GM18508 (cell line): ENCODE measurements around the gene CACNA1C.

Experiments used
- ATAC-seq: cut with Tn5 transposase; IDR thresholded peaks from one replicate; pipeline ENCODE4 v1.9.1; 2021; ENCODE audit warnings: moderate number of reproducible peaks; ENCODE audit not compliant: insufficient read depth, unreplicated experiment

Gene CACNA1C

DNA sequence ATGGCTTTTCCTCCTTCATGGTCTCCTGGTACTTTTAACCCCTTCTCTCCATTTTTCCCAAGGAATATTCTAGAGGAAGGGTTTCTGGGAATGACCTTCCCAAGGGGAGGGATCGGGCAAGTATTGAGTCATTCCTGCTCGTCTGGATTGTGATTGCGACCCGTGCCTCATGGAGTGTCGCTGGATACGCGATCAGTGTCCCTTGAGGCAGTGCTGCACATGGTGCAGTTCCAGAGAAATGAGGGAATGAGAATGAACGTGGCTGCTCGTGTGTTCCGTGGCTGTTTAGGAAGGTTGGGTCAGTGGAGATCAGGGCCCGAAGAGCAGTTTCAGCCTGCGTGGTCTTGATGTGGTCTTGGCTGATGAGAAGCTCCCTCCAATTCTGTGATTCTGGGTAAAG lies 234.4 kb downstream of the CACNA1C start:
- no peak for ATAC-seq

DNA sequence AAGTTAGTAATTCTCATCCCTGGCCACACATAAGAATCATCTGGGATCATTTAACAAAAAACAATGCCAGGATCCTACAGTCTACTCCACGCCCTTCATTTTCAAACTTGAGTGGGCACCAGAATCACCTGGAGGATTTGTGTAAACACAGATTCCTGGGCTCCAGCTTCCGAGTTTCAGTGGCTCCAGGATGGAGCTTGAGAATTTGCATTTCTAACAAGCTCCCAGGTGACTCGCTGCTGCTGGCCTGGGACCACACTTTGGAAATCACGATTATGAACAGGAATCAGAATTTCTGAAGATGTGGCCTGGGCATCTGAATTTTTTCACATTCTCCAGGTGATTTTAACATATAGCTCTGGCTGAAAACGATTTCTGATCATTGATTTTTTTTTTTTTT lies 234.8 kb downstream of the CACNA1C start:
- ATAC-seq: no peak

- no peak for ATAC-seq
Measured at GRCh38 chr12:2288001-2288400, 235.2 kb downstream of the CACNA1C start.

DNA sequence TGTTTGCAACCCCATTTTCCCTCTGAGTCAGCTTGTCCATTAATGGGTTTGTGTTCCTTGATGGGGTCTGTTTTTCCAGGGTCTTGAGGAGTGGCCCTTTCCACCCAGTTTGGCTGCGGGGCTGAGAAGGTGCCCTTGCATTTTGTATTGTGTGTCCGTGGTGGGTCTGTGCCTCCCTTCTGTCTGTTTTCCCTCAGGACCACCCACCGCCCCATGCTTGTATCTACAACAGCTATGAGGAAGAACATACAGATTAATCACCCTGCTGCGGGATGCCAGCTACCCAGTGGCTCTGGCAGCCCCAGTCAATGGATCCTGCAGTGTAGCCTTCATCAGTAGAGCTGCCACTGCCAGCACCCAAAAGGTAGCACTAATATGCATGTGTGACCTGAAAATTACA lies 235.7 kb downstream of the CACNA1C start:
- no peak for ATAC-seq

- ATAC-seq: no peak
Measured at GRCh38 chr12:2288875-2289274, 236.1 kb downstream of the CACNA1C start.

- no peak for ATAC-seq
Measured at GRCh38 chr12:2289525-2289924, 236.7 kb downstream of the CACNA1C start.

GRCh38 chr12:2290091-2290490 lies 237.3 kb downstream of the CACNA1C start:
- ATAC-seq: no peak

- no peak for ATAC-seq
Measured at GRCh38 chr12:2290516-2291065, 237.8 kb downstream of the CACNA1C start.

GRCh38 chr12:2291182-2291832 lies 238.5 kb downstream of the CACNA1C start:
- ATAC-seq: no peak

- ATAC-seq: no peak
Measured at GRCh38 chr12:2291947-2292346, 239.2 kb downstream of the CACNA1C start.

DNA sequence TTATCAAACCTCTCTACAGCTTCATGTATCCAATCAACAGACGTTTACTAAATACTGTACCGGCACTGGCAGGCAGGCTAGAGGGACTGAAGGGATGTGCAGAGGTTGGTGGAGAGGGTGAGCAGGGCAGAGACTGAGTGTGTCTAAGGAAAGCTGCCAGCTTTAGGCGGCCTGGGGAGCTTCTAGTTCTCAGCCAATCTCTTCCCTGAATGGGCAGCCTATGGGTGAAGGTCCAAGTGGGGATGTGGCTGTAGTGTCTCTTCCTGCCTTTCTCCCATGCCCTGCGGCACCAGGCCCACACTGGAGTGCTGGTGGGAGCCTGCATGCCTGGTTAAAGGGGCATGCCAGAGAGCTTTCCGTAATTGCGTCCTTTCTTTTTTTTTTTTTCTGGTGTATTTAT lies 239.8 kb downstream of the CACNA1C start:
- ATAC-seq: no peak

DNA sequence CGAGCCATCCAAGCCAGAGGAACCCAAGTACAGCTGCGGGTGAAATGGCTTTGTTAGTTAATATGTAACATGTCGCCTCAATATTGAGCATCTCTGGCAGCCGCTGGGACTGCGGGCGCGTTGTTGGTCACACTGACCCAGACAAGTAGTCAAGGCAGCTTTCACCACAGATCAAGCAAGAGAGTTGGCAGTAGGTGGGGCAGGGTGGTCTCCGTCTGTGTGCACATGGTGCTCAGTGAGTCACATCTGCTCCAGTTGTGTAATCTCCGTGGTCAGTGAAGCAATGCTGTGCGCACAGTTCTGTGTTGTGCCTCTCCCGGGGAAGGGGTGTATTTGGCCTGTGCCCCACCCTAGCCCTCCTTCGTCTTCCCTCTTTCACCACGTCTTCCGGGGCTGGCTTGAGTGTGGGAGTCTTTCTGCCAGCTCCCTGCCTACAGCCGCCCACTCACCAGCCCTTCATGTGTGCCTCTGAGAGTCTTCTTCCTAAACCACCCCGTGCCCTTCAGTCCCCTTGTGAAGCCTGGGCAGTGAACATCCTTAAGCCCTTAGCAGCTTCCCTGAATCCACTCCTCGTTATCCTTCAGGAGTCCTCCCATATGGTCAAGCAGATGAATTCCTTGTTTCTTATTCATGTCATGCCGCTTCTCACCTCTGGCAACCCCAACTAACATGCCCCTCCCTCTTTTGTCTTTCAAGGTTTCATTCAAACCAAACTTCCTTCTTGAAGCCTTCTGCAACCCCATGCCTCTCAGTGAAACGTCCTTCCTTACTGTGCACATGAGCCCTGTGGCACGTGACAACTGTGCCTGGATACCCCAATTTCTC lies 242.1 kb downstream of the CACNA1C start:
- ATAC-seq: no peak

DNA sequence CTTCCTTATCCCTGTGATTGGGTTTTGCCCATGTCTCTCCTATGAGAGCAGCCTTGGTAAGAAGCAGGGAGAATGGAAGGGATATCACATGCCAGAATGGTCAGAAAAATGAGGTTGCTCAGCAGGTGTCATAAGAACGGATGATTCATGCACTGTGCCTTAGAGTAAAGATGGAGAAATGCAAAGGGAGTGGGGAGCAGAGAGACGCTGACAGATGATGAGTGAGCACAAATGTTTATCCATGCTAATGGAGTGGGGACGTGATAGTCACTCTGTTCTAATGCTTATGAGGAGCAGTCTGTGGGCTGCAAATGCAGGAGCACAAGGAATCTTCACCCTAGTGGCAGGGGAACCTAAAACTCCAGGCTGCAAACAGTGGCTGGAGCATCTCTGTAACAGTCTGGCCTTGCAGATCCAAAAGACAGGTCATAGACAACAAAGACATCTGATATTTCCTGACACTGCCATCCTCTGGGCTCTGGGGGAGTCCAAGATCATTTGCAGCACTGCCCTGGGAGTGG lies 243.2 kb downstream of the CACNA1C start:
- ATAC-seq: no peak

DNA sequence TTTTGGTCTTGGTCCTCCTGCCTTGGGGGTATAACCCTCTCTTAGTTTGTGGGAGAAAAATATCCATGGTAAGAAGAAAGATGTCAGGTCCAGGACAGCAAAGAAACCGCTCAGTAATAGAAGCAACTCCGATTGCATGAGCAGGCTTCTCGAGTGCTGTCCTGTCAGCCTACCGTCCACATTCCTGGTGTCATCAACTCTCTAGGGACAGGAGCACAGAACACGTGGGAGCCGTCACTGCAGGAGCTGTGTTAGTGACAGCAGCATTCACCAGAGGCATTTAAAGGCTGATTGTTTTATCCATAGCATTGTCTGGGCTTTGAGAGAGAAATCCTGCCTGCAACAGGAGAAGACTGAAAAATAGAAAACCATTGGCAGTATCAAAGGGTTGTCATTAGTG lies 244.2 kb downstream of the CACNA1C start:
- ATAC-seq: no peak

DNA sequence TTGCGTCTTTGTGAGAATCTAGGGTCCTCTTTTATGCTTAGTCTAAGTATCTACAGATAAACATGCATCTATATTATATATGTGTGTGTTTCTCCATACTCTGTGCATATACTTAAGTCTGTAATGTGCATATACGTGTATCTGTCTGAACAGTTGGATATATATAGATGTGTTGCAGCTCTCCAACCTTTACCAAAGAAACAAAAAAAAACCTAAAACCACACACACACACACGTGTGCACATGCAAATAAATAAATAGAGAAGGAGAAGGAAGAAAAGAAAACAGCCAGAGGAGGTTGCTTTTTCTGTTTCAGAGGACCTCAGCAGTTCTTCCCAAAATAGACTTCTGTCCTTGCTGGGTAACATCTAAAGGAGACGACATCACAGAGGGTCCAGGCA lies 244.9 kb downstream of the CACNA1C start:
- ATAC-seq: no peak

DNA sequence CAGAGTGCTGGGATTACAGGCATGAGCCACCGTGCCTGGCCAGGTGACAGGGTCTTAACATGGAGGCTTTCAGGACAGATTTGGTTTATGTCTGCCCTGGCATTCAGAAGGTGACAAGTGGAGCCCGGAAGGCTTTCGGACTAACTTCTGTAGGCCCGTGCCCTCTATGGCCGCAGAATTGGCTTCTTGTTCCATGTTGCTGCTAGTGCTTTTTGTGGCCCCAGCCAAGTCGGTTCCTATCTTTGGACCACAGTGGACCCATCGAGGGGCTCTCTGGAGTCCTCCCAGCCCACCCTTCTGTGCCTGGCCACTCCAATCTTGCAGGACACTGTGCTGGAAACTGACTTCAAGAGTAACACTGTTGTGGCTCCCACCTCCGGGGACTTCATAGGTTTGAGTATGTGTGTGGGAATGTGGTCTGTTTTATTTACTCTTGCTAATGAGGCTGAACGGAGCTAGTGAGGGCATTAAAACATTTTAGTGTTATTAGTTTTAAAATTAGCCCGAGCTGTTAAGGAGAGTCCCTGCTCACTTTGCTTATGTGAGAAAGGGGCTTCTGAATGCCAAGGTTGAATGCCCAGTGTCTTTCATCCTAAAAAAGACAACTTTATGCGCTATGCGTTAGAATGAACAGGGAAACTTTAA lies 245.9 kb downstream of the CACNA1C start:
- no peak for ATAC-seq

- ATAC-seq: no peak
Measured at GRCh38 chr12:2299206-2299605, 246.4 kb downstream of the CACNA1C start.

DNA sequence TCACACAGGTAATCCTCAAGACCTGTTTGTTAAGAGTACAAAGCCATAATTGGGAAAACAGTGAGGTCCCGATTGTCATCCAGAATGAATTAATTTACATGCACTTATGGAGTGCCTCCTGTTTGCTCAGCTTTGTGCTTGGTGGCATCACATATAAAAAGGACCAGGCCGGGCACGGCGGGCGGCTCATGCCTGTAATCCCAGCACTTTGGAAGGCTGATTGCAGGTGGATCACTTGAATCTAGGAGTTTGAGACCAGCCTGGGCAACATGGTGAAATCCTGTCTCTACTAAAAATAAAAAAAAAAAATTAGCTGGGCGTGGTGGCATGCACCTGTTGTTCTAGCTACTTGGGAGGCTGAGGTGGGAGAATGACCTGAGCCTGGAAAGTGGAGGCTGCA lies 247.4 kb downstream of the CACNA1C start:
- ATAC-seq: no peak

DNA sequence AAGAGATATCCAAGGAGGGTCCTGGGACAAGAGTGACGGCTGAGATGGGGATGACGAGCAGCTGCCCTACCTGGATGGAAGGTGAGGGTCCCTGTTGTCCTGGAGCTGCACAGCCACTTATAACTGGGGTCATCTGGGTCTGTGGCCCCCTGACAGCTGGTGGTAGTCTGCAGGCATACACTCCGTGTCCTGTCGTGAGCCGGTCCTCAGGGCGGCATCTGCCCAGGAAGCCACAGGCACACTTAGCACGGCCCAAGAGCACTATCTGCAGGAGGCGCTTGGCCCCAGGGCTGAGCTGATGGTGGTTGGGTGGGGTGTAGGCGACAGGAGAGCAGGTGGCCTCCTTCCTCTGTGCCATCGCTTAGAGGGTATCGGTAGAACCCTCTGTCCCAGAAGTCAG lies 248.1 kb downstream of the CACNA1C start:
- ATAC-seq: no peak

GRCh38 chr12:2301531-2302461 lies 249.0 kb downstream of the CACNA1C start:
- ATAC-seq: no peak
